CD4-positive, alpha-beta T cell treated with Interleukin-6 at 100 ng/mL for 8 hours (primary cell): ENCODE data around the gene STRBP.
"Not testable (repeated sequence)": the region's sequence is repeated elsewhere in the genome, so short reads cannot be mapped to it uniquely, and the experiment has no call there.

Source experiments
- DNase-seq: peaks from one replicate; pipeline ENCODE4 v3.0.0-alpha.2; 2020; ENCODE audit warnings: mixed read lengths, low spot score

The STRBP gene

DNA sequence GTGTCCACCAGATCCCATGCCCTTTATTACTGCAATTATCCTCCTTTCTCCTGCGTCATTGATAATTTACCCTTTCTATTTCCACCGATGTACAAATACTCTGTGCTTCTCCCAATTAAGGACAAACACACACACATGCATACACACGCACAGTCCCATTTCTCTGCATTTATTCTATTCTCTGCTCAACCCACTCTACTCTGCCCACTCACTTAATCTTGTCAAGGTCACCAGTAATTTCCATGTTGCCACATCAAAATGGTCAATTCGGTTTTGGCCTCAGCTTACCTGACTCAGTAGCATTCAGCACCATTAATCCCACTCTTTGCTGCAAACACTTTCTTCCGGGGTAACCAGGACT lies 14.6 kb upstream of the STRBP start:
- DNase-seq = no peak

DNA sequence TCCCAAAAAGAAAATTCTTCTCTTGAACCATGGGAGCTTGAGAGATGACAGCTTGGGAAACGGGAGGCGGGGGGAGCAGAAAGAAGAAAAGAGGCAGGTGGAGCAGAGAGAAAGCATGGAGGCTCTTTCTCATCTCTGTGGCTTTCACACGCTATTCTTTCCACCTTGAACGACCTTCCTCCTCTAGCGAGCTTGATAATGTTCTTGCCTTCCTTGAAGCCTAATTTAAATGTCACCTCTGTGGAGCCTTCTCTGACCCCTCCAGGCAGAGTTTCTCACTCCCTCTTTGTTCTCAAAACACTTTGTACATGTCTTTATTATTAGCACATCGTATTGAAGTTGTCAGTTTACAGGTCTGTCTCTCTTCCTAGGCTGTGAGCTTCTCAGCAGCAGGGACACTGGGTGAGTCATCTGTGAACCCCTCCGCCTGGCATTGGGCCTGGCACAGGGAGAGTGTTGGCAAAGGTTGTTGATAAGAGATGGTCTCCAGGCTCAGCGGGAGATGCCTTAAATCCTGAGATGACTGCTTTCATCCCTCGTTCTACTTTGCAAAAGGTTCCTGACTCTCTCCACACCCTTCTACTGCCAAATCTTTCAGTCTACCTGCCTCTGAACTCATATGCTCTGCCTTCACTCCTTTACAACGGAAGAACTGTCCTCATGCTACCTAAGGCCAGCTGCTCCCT lies 14.1 kb upstream of the STRBP start:
- DNase-seq = no peak

GRCh38 chr9:123281659-123282350 lies 13.4 kb upstream of the STRBP start:
- DNase-seq = no peak

DNA sequence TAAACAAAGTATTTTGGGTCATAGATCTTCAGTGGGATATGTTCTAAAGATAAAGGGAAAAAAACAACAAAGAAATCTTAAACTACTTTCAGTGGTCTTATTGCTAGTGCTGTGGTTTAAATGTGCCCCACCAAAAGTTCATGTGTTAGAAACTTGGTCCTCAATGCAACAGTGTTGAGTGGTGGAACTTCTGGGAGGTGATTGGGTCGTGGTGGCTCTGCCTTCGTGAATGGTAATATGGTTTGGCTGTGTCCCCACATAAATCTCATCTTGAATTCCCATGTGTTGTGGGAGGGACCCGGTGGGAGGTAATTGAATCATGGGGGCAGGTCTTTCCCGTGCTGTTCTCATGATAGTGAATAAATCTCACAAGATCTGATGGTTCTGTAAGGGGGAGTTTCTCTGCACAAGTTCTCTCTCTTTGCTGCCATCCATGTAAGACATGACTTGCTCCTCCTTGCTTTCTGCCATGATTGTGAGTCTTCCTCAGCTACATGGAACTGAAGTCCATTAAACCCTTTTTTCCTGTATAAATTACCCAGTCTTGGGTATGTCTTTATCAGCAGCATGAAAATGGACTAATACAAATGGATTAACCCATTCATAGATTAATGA lies 10.6 kb upstream of the STRBP start:
- DNase-seq = not testable (repeated sequence)

DNA sequence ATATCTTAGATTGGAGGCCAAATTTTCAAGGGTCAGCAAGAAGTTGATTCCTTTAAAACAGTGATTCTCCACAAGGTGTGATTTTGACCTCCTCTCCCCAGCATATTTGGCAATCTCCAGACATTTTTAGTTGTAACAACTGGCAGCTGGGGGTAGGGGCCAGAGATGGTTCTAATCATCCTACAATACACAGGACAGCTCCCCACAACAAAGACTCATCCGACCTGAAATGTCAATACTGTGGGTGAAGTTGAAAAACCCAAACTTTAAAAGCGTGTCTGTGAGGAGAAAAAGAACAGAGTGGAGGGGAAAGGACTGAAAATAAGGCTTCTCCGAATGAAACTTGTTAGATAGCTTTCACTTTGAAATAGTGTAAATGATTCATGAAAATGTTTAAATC lies 10.0 kb upstream of the STRBP start:
- no peak for DNase-seq

GRCh38 chr9:123276551-123276950 lies 8.2 kb upstream of the STRBP start:
- no peak for DNase-seq

DNA sequence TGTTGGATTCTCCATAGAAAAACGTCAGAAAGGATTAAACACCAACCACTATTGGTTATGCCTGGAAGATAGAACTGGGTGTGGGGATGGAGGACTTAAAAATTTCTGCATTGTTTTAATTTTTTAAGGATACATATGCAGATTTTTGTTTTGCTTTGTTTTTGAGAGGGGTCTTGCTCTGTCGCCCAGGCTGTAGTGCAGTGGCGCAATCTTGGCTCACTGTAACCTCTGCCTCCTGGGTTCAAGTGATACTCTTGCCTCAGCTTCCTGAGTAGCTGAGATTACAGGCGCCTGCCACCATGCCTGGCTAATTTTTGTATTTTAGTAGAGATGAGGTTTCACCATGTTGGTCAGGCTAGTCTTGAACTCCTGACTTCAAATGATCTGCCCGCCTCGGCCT lies 2.7 kb upstream of the STRBP start:
- not testable (repeated sequence) for DNase-seq

DNA sequence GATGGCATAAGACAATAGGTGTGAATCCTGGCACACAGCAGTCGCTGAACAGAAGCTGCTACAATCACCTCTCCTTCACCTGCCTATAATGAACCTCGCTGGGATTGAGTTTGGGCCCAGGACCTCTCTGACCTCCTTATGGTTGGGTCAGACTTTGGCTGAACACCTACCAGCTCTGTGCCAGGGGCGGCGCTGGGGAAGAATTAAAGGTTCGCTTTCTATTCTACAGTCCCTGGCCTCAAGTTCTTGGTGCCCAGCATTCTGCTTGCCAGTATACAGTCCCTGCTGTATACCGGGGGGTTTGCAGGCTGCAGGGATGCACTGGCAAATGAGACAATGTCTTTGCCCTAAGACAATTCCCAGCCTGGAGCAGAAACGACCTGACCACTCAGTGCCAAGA lies 895 bp upstream of the STRBP start:
- DNase-seq = no peak

DNA sequence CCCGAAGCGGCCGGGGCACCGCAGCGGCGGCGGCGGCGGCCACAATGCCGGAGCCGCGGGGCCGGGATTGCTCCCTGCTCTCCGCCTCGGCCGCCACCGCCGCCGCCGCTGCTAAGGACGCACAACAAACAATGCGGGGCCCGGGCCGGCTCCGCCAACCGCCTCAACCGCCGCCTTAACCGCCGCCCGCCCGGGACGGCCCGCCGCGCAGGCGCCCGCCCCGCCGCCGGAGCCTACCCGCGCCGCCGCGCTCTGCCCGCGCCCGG lies 254 bp downstream of the STRBP start:
- DNase-seq = no peak

DNA sequence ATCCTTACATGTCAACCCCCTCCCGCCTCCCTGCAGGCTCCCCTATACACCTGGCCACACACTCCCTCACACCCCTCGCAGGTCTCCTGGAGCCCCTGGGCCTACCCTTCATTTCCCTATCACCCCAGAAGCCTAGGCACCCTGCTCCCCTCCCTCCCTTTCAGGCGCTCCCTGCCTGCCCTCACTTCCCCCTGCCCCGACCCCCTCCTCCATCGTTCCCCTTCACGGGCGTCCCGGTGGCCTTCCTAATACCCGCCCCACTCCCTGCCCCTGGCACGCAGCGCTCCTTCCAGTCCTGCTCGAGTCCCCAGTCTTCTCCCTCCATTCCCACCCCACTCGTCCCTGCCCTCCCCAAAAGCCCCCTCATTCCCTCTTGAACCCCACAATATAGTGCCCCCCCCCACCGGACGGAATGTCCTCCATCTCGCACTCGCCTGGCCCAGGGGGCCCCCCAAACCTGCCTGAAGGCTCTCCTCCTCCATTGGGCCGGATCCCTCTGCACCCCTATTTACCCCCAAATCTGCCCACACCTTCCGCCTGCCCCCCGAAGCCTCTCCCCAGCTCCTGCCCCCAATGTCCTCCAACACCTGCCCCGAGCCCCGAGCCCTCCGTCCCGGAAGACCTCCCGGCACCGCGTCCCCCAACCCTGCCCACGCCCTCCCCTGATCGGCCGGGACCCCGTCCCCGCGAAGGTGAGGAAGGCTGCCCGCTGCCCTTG lies 746 bp downstream of the STRBP start:
- peak; percentile 3 for DNase-seq

- no peak for DNase-seq
Measured at GRCh38 chr9:123266655-123267399, 1.6 kb downstream of the STRBP start.

GRCh38 chr9:123265833-123266232 lies 2.6 kb downstream of the STRBP start:
- DNase-seq = no peak

DNA sequence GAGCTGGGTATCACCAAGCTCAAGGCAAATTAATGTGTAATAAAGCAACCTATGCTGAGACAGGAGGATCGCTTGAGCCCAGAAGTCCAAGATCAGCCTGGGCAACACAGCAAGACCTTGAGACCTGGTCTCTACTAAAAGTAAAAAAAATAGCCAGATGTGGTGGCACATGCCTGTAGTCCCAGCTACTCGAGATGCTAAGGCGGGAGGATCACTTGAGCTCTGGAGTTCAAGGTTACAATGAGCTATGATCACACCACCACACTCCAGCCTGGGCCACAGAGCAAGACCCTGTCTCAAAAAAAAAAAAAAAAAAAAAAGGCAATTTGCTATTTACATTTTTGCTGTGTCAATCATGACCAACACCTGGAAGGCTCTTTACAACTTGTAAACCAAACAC lies 5.2 kb downstream of the STRBP start:
- no peak for DNase-seq

- DNase-seq = no peak
Measured at GRCh38 chr9:123262338-123262737, 6.0 kb downstream of the STRBP start.

GRCh38 chr9:123261006-123261677 lies 7.2 kb downstream of the STRBP start:
- no peak for DNase-seq

DNA sequence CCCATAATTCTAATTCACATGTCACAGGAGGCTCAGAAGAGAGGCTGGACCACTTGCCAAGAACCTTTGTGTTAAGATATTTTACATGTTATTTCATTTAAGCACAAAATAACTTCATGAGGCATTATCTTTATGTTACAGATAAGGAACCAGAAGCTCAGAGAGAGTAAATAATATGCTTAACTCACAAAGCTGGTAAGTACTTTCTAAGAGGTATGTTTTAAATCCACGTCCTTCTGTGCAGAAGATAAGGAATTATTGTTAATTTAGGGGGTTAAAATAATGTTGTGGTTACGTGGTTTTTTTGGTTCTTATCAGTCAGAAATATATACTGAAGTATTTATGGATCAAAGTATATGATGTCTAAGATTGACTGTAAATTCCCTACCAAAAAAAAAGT lies 8.0 kb downstream of the STRBP start:
- DNase-seq = no peak

DNA sequence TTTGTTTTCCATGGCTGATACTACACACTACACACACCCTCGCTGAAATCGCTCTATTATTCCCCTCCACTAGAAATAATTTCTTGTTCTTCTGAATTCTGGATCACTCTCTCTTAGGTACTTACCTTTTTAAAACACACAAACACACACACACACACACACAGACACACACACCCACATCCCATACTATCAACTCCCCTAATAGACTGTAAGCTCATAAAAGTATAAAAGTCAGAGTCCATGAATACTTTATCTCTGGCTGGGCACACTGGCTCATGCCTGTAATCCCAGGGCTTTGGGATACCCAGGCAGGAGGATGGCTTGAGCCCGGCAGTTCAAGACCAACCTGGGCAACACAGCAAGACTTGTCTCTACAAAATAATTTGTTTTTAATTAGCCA lies 11.1 kb downstream of the STRBP start:
- DNase-seq = no peak

- DNase-seq = no peak
Measured at GRCh38 chr9:123255718-123256117, 12.7 kb downstream of the STRBP start.

- DNase-seq = no peak
Measured at GRCh38 chr9:123253204-123253603, 15.2 kb downstream of the STRBP start.

- DNase-seq = no peak
Measured at GRCh38 chr9:123251741-123252140, 16.6 kb downstream of the STRBP start.

DNA sequence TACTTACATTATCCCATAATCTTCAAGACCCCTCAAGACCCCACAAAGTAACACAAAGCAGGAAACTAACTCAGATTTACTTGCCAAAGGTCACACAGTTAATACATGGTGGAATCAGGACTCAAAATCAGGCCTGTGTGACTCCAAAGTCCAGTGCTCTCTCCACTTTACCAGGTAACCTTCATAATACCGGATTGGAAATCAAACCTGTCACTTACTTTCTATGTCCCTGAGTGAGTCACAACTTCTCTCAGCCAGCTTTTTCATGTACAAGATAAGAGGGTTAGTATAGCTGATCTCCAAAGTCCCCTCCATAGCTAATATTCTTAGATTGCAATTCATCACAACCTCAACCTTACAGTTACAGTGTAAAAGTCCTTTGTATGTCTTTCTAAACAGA lies 17.1 kb downstream of the STRBP start:
- DNase-seq = no peak

- no peak for DNase-seq
Measured at GRCh38 chr9:123250504-123250903, 17.9 kb downstream of the STRBP start.
